VCaP (cell line): Measurements from ENCODE around the gene CYSRT1.

Experiments used
- H3K27ac ChIP-seq: fragments of 450-650 bp; 2 replicates; pipeline ENCODE4 v1.5.1; 2017
- TF ChIP-seq, protein P1 (sequence below): fragments of 450-650 bp; conservative IDR thresholded peaks from 2 replicates; pipeline ENCODE4 v1.5.1; 2017; ENCODE audit warnings: mild to moderate bottlenecking, moderate library complexity

Gene CYSRT1

DNA sequence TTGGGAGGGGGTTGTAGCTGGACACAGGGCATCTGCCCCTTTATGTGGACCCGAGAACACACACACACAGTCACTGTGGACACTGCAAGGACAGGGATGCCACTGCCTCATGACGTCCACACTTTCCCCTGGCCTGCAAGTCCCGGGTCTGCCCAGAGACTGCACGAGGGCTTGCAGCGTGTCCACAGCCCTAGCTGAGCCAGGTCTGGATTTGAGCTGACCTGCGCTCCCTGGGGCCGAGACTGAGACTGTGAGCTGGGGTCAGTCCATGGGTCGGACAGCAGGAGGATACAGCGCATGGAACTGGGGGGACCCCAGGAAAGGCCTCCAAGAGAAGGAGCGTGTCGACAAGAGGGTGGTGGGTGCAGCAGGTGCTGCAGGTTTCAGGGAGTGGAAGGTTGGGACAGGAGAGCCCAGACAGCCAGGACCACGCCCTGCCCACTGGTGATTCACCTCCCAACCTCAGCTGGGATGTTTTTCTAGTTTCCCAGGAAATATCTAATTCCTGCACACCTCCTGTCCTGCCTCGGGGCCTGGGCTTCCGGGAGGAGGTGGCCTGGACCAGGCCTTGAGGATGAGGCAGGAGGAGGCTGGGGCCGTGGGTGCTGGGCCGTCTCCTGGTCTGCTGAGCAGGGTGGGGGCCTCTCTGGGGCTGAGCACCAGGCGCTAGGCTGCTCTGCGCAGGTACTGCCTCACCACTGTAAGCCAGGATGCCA is 1.5 kb downstream of the CYSRT1 start:
- TF ChIP-seq, protein P1, sequence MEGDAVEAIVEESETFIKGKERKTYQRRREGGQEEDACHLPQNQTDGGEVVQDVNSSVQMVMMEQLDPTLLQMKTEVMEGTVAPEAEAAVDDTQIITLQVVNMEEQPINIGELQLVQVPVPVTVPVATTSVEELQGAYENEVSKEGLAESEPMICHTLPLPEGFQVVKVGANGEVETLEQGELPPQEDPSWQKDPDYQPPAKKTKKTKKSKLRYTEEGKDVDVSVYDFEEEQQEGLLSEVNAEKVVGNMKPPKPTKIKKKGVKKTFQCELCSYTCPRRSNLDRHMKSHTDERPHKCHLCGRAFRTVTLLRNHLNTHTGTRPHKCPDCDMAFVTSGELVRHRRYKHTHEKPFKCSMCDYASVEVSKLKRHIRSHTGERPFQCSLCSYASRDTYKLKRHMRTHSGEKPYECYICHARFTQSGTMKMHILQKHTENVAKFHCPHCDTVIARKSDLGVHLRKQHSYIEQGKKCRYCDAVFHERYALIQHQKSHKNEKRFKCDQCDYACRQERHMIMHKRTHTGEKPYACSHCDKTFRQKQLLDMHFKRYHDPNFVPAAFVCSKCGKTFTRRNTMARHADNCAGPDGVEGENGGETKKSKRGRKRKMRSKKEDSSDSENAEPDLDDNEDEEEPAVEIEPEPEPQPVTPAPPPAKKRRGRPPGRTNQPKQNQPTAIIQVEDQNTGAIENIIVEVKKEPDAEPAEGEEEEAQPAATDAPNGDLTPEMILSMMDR = no peak
- peak overlapping the region; percentile 97 for H3K27ac ChIP-seq

- peak within 1 kb of the TSS; percentile 97 for H3K27ac ChIP-seq
- TF ChIP-seq, protein P1 = peak; percentile 90
These were observed 2.3 kb downstream of the CYSRT1 start, which contains the start of gene RNF224 for GRCh38 chr9:137227054-137227852. TSS of gene RNF224 (plus strand) at chr9:137227502. CDS start at chr9:137228336, 834 bp downstream.

DNA sequence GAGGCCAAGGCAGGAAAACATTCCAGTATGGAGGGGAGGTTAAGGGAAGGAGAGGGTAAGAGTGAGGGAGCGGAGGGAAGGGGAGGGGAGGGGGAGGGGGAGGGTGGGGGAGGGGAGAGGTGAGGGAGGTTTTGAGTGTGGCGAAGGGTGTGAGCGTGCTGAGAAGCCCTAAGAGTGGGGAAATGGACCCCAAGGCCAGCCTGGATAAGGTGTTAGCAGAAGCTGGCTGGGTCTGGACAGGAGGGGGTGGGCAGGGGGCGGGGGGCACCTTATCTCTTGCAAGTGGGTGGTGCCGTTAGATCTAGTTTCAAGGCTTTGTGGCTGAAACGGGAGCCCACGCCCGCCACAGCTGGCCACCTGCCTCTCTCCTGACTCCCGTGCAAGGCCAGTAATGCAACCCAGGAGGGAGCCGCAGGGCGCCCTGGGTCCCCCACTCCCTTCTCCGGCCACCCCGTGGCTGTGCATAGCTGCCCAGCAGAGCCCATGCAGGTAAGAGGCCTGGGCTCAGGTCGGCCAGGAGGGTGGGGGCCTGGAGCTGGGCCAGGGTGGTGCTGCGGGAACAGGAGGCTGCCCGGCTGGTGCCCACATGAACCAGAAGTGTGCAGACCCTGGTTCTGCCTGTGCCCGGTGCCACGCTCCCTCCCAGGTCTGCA is 3.0 kb downstream of the CYSRT1 start:
- peak overlapping the region; percentile 97 for H3K27ac ChIP-seq
- TF ChIP-seq, protein P1 = no peak

DNA sequence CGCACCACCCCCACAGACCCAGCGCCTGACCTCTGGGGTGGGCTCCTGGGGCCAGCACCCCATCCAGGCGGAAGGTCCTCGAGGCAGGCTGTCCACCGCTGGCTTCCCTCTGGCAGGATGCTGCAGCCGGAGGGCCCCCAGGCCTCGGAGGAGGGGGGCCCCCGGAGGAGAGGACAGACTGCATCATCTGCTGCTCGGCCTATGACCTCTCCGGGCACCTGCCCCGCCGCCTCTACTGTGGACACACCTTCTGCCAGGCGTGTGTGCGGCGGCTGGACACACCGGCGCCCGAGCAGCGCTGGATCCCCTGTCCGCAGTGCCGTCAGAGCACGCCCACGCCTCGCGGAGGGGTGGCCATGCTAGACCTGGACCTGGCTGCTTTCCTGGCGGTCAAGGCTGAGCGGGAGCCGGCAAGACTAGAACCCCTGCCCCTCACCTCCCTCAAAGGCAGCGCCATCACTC is 3.6 kb downstream of the CYSRT1 start:
- TF ChIP-seq, protein P1 = no peak

GRCh38 chr9:137228968-137229896 is 4.3 kb downstream of the CYSRT1 start:
- TF ChIP-seq, protein P1 = no peak
- H3K27ac ChIP-seq = peak overlapping the region; percentile 97; the same call in 1 of the 2 replicates

More for the DNA sequence above, 3.6 kb downstream of the CYSRT1 start:
- peak overlapping the region; percentile 97; the same call in 1 of the 2 replicates for H3K27ac ChIP-seq

DNA sequence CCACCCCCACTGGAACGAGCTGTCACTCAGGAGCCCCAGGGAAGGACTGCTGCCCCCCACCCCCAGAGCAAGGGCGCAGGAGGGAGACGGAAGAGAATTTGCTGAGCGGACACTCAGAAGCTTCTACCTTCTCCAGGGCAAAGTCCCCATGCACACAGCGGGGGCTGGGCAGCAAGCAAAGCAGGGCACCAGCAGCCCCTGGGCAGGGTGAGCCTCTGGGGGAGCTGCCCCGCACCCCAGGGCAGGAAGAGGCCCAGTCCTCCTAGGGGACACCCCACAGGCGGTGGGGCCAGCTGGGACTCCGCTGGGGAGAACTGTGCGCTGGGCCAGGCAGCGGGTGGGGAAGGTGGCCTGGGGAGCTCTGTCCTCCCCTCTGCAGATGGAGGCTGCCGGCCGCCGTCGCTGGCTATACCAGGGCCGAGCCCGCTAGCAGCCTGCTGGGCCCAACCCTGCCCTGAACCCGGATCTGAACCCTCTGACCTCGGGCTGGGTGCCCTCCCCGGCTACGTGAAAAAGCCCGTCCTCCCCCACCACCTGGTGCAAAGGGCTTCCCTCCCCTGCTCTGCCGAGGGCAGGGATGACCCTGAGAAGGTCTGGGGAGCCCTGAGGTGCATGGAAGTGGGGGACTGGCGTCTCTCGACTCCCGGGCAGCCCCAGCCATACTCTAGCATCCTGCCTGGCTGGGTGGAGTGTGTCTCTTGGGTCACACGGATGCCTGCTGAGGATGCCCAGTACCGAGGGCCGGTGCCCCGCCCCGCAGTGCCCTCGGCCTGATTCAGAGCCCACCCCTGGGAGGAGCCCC is 5.1 kb downstream of the CYSRT1 start:
- H3K27ac ChIP-seq = no peak overlapping the region
- TF ChIP-seq, protein P1 = no peak
